HUDEP-2 (cell line): ENCODE data around the gene MFAP2.
A peak's percentile ranks its signal among the peaks of the same experiment; 100 is the strongest.

Experiments used
- DNase-seq, 76 experiments: peaks; one replicate each; lab custom pipeline; 2025; ENCODE audit not compliant: unreplicated experiment in 76 of 76; lab: John Stamatoyannopoulos, UW

The MFAP2 gene

DNA sequence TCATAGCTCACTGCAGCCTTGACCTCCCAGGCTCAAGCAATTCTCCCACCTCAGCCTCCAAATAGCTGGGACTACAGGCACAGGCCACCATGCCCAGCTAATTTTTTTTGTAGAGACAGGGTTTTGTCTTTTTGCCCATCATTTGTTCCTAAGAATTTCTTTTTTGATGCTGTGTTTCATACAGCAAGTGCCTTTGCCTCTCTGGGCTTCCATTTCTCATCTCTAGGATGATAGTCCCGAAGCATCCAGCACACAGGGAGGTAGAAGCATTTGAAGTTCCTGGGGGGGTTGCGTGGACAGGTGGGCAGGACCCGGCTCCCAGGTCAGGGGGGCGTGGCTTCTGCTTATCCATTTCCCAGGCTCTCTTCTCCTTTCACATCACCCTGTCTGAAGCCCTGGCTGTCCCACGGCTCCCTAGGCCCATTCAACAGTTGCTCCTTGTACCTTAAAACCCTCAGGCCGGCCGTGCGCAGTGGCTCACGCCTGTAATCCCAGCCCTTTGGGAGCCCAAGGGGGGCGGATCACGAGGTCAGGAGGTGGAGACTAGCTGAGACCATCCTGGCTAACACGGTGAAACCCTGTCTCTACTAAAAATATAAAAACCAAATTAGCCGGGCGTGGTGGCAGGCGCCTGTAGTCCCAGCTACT lies 27.9 kb upstream of the MFAP2 start:
- no peak for DNase-seq

GRCh38 chr1:17007121-17007520 lies 26.7 kb upstream of the MFAP2 start:
- no peak for DNase-seq

- DNase-seq: no peak
Measured at GRCh38 chr1:17005365-17005740, 24.9 kb upstream of the MFAP2 start.

- no peak for DNase-seq
Measured at GRCh38 chr1:17004466-17005364, 24.3 kb upstream of the MFAP2 start.

GRCh38 chr1:17002524-17002902 lies 22.1 kb upstream of the MFAP2 start:
- no peak for DNase-seq

DNA sequence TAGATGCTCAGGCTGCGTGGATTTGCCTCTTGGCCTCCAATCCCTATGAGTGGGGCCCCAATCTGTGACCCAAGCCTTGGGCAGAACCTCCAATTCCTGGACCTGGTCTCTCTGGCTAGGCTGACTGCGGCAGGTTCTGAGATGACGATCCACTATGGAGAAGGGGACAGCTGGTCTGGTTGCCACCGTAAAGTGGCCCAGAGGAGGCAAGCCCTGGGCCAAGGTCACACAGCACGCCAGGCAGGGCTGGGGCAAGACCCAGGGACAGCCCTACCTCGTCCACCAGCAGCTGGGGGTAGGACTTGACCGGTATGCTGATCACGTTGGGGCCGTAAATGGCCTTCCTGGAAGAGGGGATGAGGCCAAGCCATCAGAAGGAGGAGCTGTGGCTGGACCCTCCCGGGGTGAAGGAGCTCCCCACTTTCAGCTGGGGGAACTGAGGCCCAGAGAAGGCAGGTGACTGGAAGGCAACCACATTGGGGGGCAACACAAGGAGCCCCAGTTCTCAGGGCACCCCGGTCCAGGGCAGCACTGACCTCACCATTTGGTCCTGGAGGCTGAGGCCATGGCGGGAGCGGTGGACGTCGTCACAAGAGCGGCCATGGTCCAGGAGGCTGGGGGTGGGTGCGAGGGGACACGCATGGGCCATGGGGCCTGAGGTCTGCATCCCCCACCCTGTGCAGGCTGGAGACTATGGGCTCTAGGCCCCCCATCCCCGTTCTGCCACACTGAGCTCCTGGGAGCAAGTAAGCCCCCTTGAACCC lies 21.5 kb upstream of the MFAP2 start:
- no peak for DNase-seq

DNA sequence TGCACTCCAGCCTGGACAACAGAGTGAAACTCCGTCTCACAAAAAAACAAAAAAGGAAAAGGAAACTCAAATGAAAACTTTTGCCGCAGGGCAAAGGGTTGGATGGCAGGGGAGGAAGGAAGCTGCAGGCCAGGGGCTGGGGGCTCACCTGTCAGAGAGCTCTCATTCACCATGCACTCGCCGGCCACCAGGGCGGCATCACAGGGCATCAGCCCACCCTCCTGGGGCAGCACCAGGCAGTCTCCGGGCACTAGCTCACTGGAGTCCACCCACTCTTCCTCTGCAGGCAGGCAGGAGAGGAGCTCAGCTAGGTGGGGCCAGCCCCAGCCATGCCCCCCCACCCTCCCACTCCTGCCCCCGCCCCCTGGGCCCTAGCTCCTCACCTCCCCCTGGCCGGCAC lies 19.4 kb upstream of the MFAP2 start:
- DNase-seq: no peak

DNA sequence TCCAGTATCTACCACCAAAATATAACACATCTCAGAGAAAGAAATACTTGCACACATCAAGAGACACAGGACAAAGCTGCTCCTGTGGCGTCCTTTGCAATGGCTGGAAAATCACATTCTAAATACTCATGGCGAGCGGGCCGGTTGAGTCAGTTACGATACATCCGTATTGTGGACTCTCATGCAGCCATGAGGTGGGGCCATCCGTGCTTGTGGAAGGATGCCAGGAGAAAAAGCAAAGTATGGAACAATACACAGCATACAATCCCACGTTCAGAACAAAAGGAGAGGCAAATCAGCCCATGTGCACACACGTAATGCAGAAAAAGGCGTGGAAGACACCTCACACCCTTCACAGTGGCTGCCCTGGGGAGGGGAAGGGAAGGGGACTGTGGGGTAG lies 18.2 kb upstream of the MFAP2 start:
- DNase-seq: no peak

GRCh38 chr1:16996845-16997244 lies 16.4 kb upstream of the MFAP2 start:
- no peak for DNase-seq

GRCh38 chr1:16993521-16994038 lies 13.2 kb upstream of the MFAP2 start:
- no peak for DNase-seq

DNA sequence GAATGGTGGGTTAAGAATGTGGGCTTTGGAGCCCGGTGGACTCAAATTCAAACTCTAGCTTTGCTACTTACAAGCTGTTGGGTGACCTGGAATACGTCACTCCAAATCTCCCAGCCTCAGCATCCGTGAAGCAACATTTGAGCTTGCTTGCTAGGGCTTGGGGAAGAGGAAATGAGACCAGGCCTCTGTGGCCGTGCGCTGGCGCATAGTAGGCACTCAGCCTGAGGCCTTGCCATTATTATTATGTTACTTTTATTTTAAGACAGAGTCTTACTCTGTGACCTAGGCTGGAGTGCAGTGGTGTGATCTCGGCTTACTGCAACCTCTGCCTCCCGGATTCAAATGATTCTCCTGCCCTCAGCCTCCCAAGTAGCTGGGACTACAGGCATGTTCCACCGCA lies 12.3 kb upstream of the MFAP2 start:
- no peak for DNase-seq

GRCh38 chr1:16992102-16992501 lies 11.7 kb upstream of the MFAP2 start:
- no peak for DNase-seq

- no peak for DNase-seq
Measured at GRCh38 chr1:16991571-16991970, 11.2 kb upstream of the MFAP2 start.

DNA sequence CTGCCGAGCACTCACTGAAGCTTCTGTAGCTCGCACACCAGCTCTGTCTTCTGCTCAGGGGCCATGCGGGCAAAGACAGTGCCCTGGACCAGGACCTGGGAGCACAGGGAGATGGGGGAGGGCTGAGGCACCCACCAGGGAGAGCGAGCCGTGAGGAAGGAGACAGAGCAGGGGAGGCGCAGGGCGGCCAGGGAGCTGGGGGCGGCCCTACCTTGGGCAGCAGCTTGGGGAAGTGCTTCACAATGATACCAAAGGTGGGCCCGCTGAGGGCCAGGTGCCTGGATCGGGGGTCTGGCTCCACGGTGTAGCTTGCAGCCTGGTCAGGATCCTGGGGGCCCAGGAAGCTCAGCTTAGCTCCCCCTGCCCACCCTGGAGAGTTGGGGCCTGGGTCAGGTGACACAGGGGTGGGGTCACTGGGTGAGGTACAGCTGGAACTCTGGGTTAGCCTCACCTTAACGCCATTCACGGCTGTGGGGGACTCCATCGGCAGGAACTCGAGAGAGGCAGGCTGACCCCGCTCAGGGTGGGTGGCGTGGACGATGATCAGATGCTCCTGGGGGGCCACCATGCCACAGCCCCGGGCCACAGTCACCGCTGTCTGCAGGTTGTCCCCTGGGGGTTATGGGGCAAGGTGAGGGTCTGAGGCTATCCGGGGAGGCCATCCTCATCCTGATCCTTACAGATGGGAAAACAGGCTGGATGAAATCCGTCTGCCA lies 9.4 kb upstream of the MFAP2 start:
- DNase-seq: no peak

DNA sequence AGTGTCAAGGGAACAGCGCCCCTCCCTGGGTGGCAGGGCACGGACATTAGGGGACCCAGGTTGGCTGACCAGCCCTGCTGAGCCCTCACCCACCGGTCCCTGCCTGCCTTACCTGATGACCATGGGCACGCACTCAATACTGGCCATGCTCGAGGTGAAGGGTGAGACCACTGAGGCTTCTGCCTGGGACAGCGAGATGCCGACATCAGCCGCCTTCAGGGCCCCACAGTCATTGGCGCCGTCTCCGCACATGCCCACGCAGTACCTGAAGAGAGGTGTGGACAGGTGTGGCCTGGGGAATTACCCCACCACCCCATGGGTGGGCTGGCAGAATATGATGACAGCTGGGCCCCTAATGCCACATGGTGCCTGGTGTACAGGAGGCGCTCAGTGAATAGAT lies 7.8 kb upstream of the MFAP2 start:
- no peak for DNase-seq

GRCh38 chr1:16986962-16987361 lies 6.5 kb upstream of the MFAP2 start:
- DNase-seq: peak in 2 of 76 experiments; percentile 3 to 4

DNA sequence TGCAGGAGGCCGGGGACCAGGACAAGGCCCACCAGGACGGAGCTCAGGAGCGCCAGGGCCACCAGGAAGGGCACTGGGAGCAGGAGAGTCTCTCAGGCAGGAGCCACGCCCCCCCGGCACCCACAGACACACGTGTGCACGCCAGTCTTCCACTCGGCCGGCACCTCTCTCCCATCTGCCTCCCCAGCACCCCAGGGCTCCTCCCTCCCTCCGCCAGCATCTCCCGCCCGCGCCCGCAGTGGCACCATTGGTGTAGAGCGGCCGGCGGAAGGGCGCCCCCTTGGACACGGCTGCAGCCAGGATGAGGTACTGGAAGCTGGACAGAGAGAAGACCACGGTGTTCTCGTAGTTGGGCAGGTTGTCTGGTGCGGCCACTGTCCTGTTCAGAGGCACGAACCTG lies 6.1 kb upstream of the MFAP2 start:
- DNase-seq: no peak

GRCh38 chr1:16986113-16986512 lies 5.7 kb upstream of the MFAP2 start:
- no peak for DNase-seq

DNA sequence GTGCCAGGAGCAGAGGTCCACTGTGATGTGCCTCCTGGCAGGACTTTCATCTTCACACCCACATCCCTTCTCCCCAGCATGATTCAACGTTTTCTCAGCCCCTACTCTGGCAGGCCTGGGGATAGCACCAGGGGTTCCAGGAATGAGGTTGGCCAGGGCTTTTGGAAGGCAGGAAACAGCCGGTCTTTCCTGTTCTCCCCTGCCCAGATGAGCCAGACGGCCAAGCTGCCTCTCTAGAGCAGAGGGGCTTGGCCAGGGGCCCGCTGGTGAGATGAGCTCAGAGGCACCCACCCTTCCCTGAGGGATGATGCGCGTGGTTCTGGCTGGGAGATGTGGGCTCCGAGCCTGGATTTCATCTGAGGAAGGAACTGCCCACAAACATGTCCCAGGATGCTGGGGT lies 4.3 kb upstream of the MFAP2 start:
- no peak for DNase-seq

DNA sequence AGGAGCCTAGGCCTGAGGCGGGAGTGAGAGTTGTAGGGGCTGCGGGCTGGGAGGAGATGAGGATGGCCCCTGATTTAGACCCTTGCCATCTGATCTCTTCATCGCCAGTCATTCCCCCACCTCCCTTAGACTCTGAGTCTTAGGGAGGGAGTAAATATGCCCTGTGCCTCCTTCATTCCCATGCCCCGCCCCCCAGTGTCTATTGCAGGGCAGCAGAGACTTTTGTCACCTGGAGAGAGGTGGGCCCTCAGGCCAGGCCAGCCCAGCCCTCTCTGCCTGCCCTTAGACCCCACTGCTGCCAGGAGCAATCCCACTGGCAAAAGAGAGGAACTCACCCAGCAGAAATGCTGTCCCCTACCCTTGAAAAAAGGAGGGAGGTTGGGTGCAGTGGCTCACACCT lies 3.2 kb upstream of the MFAP2 start:
- no peak for DNase-seq

- DNase-seq: no peak
Measured at GRCh38 chr1:16982902-16983301, 2.5 kb upstream of the MFAP2 start.
